Measurements from ENCODE around the gene FAR2. TPM values are rescaled to one million over a fixed set of nuclear protein-coding genes. Genes with fewer than 3 reads are reported as not detected.

The FAR2 gene
- total RNA-seq, 1 experiment from 2014 or later = 22.1 TPM

DNA sequence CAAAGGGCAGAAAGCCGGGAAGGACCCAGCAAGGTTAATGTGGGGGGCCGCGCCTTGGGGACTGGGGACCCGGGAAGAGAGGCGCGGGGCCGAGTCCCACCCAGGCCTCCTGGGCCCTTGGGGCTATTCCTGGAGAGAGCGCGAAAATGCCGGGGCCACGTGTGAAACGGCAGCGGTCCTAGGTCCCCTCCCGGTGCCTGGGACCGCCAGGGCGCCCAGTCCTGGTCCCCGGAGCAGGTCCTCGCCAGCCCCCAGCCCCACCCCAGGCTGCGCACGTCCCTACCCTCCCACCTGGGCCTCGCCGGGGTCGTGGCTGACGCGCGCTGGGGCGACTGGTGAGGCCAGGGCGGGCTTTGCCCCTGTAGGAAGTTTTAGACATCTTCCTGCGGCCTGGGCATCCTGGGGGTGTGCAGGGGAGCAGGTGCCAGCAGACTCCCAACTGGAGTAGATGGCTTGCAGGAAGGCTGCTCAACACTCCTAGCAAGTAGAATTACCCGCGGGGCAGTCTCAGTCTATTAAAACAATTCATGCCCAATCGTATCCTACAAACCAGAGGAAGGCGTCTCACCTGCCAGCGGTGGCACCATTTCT is 708 bp downstream of the FAR2 start:
- Histone ChIP-seq H3K27ac (ENCODE audit: insufficient read length, low read depth, low read length) (no peak overlapping the region), H3K27me3 (ENCODE audit: insufficient read depth, low read length) (no peaks in the 10 kb centered on the region), H2BK12ac (ENCODE audit: insufficient read length, low read depth, low read length) (no peak overlapping the region), H4K20me1 (ENCODE audit: control insufficient read depth, insufficient read depth, insufficient read length) (no peaks in the 10 kb centered on the region), H3K9ac (ENCODE audit: extremely low read depth, insufficient read length, low read length) (peak overlapping the region; percentile 88), H3K23me2 (ENCODE audit: insufficient read length, low read depth, low read length, poor library complexity, severe bottlenecking) (peaks cover 19% of the 10 kb centered on the region), H3K9me3 (ENCODE audit: control insufficient read depth, low read depth, low read length) (no peaks in the 10 kb centered on the region), H4K8ac (replicated peaks; ENCODE audit: insufficient read length, low read depth, low read length) (no peak overlapping the region), H2AFZ (ENCODE audit: low read length) (no peak overlapping the region), H3K56ac (ENCODE audit: insufficient read length, low read depth, low read length) (no peak overlapping the region), H3K79me2 (ENCODE audit: insufficient read depth, low read length) (no peaks in the 10 kb centered on the region), H3K4ac (ENCODE audit: low read depth, low read length) (no peak overlapping the region), H2BK5ac (ENCODE audit: insufficient read length, low read length) (no peak overlapping the region), H3K4me2 (ENCODE audit: insufficient read depth, insufficient read length, low read length) (peak overlapping the region; percentile 65), H2BK15ac (ENCODE audit: low read depth, low read length) (no peak overlapping the region), H3K4me1 (ENCODE audit: insufficient read depth, low read length) (peaks cover 2% of the 10 kb centered on the region; the same call in 1 of the 2 replicates), H2BK20ac (ENCODE audit: low read depth, low read length, poor library complexity, severe bottlenecking) (no peak overlapping the region), H4K91ac (ENCODE audit: insufficient read length, low read depth, low read length) (peak overlapping the region; percentile 98), H3K79me1 (ENCODE audit: insufficient read depth, low read depth, low read length, poor library complexity, severe bottlenecking) (no peaks in the 10 kb centered on the region), H3T11ph (ENCODE audit: low read length) (no peak overlapping the region), H2AK5ac (ENCODE audit: insufficient read length, low read length) (no peak overlapping the region), H4K5ac (ENCODE audit: insufficient read length, low read depth, low read length) (no peak overlapping the region), H3K14ac (ENCODE audit: insufficient read depth, low read length) (peak overlapping the region; percentile 99), H3K23ac (ENCODE audit: insufficient read length, low read depth, low read length) (no peak overlapping the region), H2BK120ac (ENCODE audit: low read depth, low read length, poor library complexity, severe bottlenecking) (no peak overlapping the region), H3K18ac (ENCODE audit: insufficient read length, low read depth, low read length) (peak overlapping the region; percentile 96)
- DNase-seq = peak; percentile 56
- Mint-ChIP-seq H3K9me3 (peaks cover 0 to 3% of the 10 kb centered on the region in 2 experiments; a peak in 2 of 5 replicates), H3K36me3 (ENCODE audit: insufficient read depth in 1 of 3, low read depth in 3 of 3) (peaks cover 0 to 6% (median 3%) of the 10 kb centered on the region in 3 experiments; a peak in 3 of 7 replicates), H3K4me1 (peaks cover 46 to 49% of the 10 kb centered on the region in 2 experiments), H3K4me3 (peak overlapping the region; percentile 84 to 91), H3K27me3 (ENCODE audit: low read depth) (peaks cover 9% of the 10 kb centered on the region), H3K27ac (no peak overlapping the region)
- TF ChIP-seq, protein P1, sequence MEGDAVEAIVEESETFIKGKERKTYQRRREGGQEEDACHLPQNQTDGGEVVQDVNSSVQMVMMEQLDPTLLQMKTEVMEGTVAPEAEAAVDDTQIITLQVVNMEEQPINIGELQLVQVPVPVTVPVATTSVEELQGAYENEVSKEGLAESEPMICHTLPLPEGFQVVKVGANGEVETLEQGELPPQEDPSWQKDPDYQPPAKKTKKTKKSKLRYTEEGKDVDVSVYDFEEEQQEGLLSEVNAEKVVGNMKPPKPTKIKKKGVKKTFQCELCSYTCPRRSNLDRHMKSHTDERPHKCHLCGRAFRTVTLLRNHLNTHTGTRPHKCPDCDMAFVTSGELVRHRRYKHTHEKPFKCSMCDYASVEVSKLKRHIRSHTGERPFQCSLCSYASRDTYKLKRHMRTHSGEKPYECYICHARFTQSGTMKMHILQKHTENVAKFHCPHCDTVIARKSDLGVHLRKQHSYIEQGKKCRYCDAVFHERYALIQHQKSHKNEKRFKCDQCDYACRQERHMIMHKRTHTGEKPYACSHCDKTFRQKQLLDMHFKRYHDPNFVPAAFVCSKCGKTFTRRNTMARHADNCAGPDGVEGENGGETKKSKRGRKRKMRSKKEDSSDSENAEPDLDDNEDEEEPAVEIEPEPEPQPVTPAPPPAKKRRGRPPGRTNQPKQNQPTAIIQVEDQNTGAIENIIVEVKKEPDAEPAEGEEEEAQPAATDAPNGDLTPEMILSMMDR (conservative IDR thresholded peaks at IDR 0.05) = no peak
- WGBS (ENCODE audit: extremely low coverage, insufficient read length, low lambda C conversion rate) = no CpG with 5 or more reads among the region's 34 CpGs
